IMR-90 (cell line): Measurements from ENCODE around the gene MEGF11. TPM values are rescaled to one million over a fixed set of nuclear protein-coding genes. Genes with fewer than 3 reads are reported as not detected.

ENCODE experiments used
- BHLHE40 ChIP-seq: fragments of 150-350 bp; IDR thresholded peaks from 2 replicates; pipeline ENCODE4 v1.6.1; 2016; ENCODE audit warnings: mild to moderate bottlenecking, low read depth, low read length
- CEBPB ChIP-seq: IDR thresholded peaks from 2 replicates; pipeline ENCODE4 v1.6.1; 2012; ENCODE audit warnings: low read depth, low read length, improper control_type of control experiment
- FOS ChIP-seq: fragments of 150-350 bp; IDR thresholded peaks from 2 replicates; pipeline ENCODE4 v1.6.1; 2016; ENCODE audit warnings: low read depth, low read length
- MXI1 ChIP-seq: IDR thresholded peaks from 2 replicates; pipeline ENCODE4 v1.6.1; 2012; ENCODE audit warnings: low read depth, mild to moderate bottlenecking, low read length, moderate library complexity, borderline replicate concordance
- RAD21 ChIP-seq: IDR thresholded peaks from 2 replicates; pipeline ENCODE4 v1.6.1; 2012; ENCODE audit warnings: low read length, improper control_type of control experiment
- RCOR1 ChIP-seq: IDR thresholded peaks from 2 replicates; pipeline ENCODE4 v1.6.1; 2012; ENCODE audit warnings: mild to moderate bottlenecking, low read length, improper control_type of control experiment; ENCODE audit not compliant: insufficient replicate concordance
- RFX5 ChIP-seq: IDR thresholded peaks from 2 replicates; pipeline ENCODE4 v1.8.0; 2012; ENCODE audit warnings: low read depth, mild to moderate bottlenecking, low read length, moderate library complexity
- polyA plus RNA-seq, 3 experiments: library from polyadenylated mRNA; depleted of rRNA; stranded (reverse); fragments of >200 nt; gene quantifications; 2 replicates each; pipeline ENCODE4 v1.2.3, GENCODE V29; 2012; ENCODE audit warnings: low replicate concordance in 1 of 3
- total RNA-seq: library from RNA; depleted of rRNA; stranded (reverse); fragments of >200 nt; gene quantifications from 2 replicates; pipeline ENCODE4 v1.2.3, GENCODE V29; 2012

The MEGF11 gene
- total and polyA plus RNA-seq, 2 of the 4 experiments (the other 2 are of a cell fraction), result not detected

- TF ChIP-seq MXI1 (no peak), RAD21 (peak; percentile 40), BHLHE40 (no peak), RFX5 (no peak), FOS (no peak), RCOR1 (no peak), CEBPB (no peak)
These were observed 1.5 kb downstream of the MEGF11 start (continued) for GRCh38 chr15:66251790-66252684.
